ENCODE measurements around the gene SNX22. TPM values are rescaled to one million over a fixed set of nuclear protein-coding genes. Genes with fewer than 3 reads are reported as not detected.

The SNX22 gene
- total and polyA plus RNA-seq, 9 of the 15 experiments (the other 6 are each of a cell fraction or from before 2014, with no cell fraction given), result 0.91 to 3.0 (median 2.0) TPM

DNA sequence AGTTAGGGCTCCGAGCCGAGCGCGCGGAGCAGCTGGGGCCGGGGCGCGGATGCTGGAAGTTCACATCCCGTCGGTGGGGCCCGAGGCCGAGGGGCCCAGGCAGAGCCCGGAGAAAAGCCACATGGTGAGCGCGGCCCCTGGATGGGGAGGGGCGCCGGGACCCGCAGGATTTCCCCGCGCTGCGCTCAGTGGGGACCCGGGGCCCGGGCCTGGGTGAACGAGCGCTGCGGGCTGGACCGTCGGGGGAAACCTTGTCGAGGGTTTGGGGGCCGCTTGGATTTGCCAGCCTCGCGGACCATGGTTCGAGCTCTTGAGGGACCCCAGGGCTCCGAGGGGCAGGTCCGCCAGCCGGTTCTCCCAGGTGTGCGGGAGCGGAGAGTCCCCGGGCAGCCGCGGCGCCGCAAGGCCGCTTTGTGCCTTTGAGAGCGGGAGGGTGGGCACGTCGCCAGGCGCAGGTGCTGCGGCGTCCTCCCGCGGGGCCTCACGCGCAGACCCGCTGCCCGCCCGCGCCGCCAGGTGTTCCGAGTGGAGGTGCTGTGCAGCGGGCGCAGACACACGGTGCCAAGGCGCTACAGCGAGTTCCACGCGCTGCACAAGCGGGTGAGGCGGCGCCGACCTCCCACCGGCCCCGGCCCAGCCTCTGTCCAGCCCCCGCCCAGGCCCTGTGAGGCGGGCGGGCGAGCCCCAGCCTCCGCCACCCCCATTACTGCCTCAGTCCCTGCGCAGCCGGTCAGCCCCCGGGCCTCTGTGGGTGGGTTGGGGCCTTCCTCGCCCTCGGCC, at the start of gene SNX22 (continued):
- TF ChIP-seq, protein P1, sequence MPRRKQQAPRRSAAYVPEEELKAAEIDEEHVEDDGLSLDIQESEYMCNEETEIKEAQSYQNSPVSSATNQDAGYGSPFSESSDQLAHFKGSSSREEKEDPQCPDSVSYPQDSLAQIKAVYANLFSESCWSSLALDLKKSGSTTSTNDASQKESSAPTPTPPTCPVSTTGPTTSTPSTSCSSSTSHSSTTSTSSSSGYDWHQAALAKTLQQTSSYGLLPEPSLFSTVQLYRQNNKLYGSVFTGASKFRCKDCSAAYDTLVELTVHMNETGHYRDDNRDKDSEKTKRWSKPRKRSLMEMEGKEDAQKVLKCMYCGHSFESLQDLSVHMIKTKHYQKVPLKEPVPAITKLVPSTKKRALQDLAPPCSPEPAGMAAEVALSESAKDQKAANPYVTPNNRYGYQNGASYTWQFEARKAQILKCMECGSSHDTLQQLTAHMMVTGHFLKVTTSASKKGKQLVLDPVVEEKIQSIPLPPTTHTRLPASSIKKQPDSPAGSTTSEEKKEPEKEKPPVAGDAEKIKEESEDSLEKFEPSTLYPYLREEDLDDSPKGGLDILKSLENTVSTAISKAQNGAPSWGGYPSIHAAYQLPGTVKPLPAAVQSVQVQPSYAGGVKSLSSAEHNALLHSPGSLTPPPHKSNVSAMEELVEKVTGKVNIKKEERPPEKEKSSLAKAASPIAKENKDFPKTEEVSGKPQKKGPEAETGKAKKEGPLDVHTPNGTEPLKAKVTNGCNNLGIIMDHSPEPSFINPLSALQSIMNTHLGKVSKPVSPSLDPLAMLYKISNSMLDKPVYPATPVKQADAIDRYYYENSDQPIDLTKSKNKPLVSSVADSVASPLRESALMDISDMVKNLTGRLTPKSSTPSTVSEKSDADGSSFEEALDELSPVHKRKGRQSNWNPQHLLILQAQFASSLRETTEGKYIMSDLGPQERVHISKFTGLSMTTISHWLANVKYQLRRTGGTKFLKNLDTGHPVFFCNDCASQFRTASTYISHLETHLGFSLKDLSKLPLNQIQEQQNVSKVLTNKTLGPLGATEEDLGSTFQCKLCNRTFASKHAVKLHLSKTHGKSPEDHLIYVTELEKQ (CRISPR knock-in tag; IDR thresholded peaks at IDR 0.05), result no peak
- no peak for TF ChIP-seq BCOR (IDR thresholded peaks at IDR 0.05)
- TF ChIP-seq ZBTB1 (CRISPR knock-in tag; IDR thresholded peaks at IDR 0.05; ENCODE audit: borderline replicate concordance, low read depth), result no peak

DNA sequence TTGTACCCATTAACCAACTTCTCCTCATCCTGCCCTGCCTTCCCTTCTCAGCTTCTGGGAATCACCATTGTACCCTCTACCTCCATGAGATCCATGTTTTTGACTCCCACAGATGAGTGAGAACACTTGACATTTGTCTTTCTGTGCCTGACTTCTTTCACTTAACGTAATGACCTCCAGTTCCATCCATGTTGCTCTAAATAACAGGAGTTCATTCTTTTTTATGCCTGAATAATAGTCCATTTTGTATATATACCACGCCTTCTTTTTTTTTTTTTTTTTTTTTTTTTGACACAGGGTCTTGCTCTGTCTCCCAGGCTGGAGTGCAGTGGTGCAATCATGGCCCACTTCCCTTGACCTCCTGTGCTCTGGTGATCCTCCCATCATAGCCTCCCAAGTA, 49.0 kb upstream of the SNX22 start:
- FAIRE-seq (no peak), ATAC-seq (no peak), DNase-seq (ENCODE audit: extremely low read depth in 1 of 4, low spot score in 3 of 4) (no peak)
- no peaks in the 10 kb centered on the region for H3K9me3 ChIP-seq (replicated peaks; ENCODE audit: control insufficient read depth, insufficient read depth, low read depth, low read length)
- peaks cover 6 to 19% of the 10 kb centered on the region in 2 experiments; a peak in 3 of 5 replicates for H3K4me1 ChIP-seq (replicated peaks in 1 of 2; ENCODE audit: control insufficient read depth in 2 of 2, insufficient read depth in 2 of 2, low read length in 2 of 2)
- BruUV-seq (replicated peaks), result no TSS peak
- H3K79me2 ChIP-seq (ENCODE audit: control insufficient read depth, insufficient read depth, low read length), result peaks cover 99% of the 10 kb centered on the region
- in situ Hi-C loops (cut with MboI), result no loop called here
- CTCF ChIA-PET (ENCODE audit: low intra/inter-chr PET ratio), result no interaction called here
- 92% methylated on average over 1 of the region's 2 CpGs for WGBS (ENCODE audit: insufficient coverage, low coverage, missing lambda C conversion rate)
- H3K27ac ChIP-seq (ENCODE audit: extremely low read depth, low read depth, low read length), result no peak overlapping the region
- no peak overlapping the region for H3K9ac ChIP-seq (ENCODE audit: insufficient read depth in 1 of 2, low read depth in 2 of 2, low read length in 2 of 2)
- no peaks in the 10 kb centered on the region for H3K27me3 ChIP-seq (ENCODE audit: control insufficient read depth in 2 of 2, insufficient read depth in 2 of 2, low read length in 2 of 2)
- H3K4me2 ChIP-seq (ENCODE audit: insufficient read depth, low read length), result no peak overlapping the region
- no peak overlapping the region for H3K4me3 ChIP-seq
- TF ChIP-seq CBX1 (IDR thresholded peaks at IDR 0.05; ENCODE audit: low read depth) (no peak), MCM5 (IDR thresholded peaks at IDR 0.05; ENCODE audit: low read depth) (no peak), ZNF212 (CRISPR knock-in tag; IDR thresholded peaks at IDR 0.05) (no peak), MED1 (CRISPR knock-in tag; IDR thresholded peaks at IDR 0.05; ENCODE audit: borderline replicate concordance) (no peak), SRSF7 (optimal IDR thresholded peaks at IDR 0.05; ENCODE audit: low read depth, low read length) (no peak), HEY1 (CRISPR knock-in tag; IDR thresholded peaks at IDR 0.05; ENCODE audit: borderline replicate concordance) (no peak), CCNT2 (IDR thresholded peaks at IDR 0.05; ENCODE audit: borderline replicate concordance, extremely low read depth, insufficient read length, low read depth, low read length) (no peak), ZNF79 (CRISPR knock-in tag; IDR thresholded peaks at IDR 0.05; ENCODE audit: low read depth) (no peak), MAFK (IDR thresholded peaks at IDR 0.05; ENCODE audit: low read length) (no peak)
- no peaks in the 10 kb centered on the region for H3K9me1 ChIP-seq (ENCODE audit: control insufficient read depth, insufficient read depth, low read length)
- no peak overlapping the region for H2AFZ ChIP-seq (ENCODE audit: low read depth, low read length)
- intact Hi-C loops (cut with micrococcal nuclease), result no loop called here
- POLR2A ChIA-PET, result interaction anchor here (1.7 kb wide), 1 partner anchor 10 kb away, joined by 7 read pairs; no protein-coding TSS in a partner anchor
- H3K36me3 ChIP-seq (ENCODE audit: control insufficient read depth, insufficient read depth, low read length), result peaks cover 24% of the 10 kb centered on the region
- H4K20me1 ChIP-seq (replicated peaks; ENCODE audit: control insufficient read depth, insufficient read depth, low read length), result peaks cover 12% of the 10 kb centered on the region; the same call in 1 of the 2 replicates

All from K562 (cell line).